HG03103 (cell line): Measurements from ENCODE around the gene A3GALT2.

Source experiments
- ATAC-seq: cut with Tn5 transposase; IDR thresholded peaks from one replicate; pipeline ENCODE4 v1.9.1; 2021; ENCODE audit warnings: low read depth; ENCODE audit not compliant: unreplicated experiment

The A3GALT2 gene

DNA sequence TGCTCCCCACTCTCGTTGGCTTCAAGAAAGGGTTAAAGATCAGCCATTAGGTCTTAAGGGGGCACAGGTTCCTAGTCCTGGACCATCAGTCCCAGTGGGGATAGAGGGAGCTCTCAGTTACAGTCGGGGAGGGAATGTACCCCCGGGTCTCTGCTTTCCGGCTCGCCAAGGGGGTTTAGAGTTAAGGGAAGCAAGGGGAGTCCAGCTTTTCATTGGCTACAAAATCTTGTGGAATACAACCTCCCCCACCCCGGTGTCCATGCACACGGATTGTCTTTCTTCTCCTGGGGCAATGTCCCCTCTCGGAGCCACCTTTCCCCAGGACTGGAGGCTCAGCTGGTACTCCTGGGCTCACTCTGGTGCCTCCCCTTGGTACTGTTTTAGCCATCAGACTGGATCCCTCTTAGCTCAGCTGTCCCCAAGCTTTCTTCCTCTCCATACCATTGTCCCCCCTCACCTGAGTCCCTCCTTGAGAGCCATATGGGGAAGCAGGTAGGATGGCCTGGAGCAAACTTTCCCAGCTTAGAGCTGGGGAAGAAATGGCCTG, at the start of gene A3GALT2:
TSS of gene A3GALT2 (minus strand) at position 480 of the 547 bp plus-strand sequence. CDS start at position 480, 0 bp downstream.
- ATAC-seq = no peak

DNA sequence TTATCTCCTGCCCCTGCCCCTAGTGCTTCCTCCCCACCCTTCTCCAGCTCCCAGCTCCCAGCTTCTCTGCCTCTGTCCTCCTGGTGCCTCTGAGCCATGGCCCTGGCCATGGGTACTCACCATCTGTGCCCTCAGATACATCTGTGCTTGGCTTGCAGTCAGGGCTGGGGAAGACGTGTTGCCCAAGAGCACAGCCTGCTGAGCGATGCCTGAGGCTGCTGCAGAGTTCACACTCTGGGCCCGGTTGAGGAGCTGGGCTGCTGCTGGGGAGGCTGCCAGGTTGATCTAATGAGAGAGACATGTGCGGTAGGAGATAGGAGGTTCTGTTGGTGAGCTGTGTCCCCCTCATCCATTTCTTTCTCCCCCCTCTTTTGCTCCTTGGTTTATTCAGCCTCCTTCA, 49.4 kb upstream of the A3GALT2 start:
- ATAC-seq = no peak

DNA sequence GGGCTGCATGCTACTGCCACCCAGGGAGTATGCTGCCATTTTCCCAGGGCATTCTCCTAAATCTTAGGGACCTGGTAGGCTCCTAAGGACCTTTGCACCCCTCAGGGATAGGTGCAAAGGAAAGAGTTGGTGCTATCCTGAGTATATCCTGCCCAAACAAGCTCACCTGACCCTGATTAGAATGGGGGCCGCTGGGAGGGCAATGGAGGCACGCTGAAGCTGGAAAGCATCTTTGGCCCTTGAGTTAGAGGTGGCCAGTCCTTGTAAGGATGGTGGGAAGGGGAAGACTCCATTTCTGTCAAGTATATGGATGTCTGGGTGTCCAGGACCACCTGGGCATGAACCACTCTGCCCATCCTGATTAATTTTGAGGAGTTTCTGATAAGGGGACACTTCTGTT, 48.9 kb upstream of the A3GALT2 start:
- ATAC-seq = no peak

DNA sequence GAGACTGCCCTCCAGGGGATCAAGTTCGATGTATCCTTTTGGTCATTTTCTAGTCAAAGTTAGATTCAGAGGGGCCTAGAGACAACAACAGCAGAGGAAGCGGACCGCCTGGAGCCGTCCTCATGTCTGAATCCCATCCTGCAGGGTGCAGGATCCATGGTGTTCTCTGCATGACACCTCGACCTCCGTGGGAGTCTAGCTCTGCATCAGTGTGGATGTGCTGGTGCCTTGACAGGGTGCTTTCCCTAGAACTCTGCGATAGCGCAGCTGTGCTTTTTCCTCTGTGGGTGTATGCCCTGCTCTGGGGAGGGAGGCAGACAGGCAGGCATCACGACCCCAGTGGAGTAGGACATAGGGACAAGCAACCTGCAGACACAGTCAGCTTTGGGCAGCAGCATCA, 48.2 kb upstream of the A3GALT2 start:
- no peak for ATAC-seq

DNA sequence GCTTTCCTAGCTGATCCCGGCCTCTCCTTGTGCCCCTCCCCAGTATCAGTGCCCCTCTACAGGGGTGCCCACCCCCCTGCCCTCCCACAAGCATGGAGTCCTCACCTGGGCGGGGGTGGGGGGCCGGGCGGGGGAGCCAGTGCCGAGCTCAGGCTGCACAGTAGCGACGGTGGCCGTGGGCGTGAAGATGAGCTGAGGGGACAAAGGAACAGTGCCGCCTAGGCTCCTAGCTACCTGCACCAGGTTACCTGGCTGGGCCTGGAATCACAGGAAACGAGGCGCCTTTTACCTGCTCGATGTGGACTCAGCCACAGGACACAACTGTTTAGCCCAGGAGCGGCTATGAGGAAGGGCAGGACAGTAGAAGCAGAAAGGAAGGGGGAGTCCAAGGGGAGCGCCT, 47.5 kb upstream of the A3GALT2 start:
- ATAC-seq = no peak

GRCh38 chr1:33367485-33368405, 46.8 kb upstream of the A3GALT2 start:
- no peak for ATAC-seq

GRCh38 chr1:33366762-33367484, 46.0 kb upstream of the A3GALT2 start:
- ATAC-seq = no peak

DNA sequence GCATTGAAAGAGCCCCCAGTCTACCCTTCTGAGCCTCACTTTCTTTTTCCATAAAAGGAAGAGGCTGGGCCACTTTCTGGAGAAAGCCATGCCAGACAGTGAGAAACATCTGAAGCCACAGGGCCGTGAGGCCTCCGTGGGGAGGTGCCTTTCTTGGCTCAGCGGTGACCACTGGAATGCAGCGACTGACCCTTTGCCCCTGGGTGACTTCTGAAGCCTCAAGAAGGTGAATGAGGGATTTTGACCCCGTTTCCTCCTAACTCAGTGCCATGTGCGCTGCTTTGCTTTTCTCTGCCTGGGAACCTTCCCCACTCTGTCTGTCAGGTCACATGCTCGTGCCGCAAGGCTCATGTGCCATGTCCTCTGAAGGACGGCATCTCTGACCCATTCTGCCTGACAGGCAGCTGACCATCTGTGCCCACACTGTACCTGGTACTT, 44.7 kb upstream of the A3GALT2 start:
- ATAC-seq = no peak

DNA sequence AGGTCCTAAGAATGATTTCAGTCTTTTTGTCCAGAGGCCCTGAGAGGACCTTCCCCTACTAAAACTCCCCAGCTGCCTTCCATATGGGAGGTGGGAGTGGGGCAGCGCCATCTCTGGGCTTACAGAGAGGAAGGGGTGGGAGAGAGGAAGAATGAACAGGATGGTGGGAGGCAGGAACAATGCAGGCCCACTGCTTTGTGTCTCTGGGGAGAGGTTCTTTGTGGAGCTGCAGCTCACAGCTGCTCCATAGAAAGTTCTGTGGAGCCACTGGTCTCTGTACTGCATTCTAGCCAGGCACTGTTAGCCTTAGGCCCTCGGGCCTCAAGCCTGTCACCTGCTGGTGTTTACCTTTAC, 43.6 kb upstream of the A3GALT2 start:
- no peak for ATAC-seq

DNA sequence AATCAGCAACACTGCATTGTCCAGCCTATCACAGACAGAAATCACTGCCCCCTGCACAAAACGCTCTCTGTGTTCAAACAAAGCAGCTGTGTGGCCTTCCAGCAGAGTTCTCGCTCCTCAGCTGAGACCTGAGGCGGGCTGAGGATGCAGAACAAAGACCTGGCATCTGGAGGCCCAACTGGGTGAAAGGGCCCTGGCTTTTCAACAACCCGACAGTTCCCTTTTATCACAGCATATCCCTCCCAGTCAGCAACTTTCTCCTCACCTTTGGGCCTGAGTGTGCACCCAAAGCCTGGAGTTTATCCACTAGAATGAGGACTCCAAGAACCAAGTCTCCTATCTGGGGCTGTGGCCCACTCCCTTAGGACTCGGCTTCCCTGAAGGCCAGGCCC, 42.6 kb upstream of the A3GALT2 start:
- no peak for ATAC-seq

DNA sequence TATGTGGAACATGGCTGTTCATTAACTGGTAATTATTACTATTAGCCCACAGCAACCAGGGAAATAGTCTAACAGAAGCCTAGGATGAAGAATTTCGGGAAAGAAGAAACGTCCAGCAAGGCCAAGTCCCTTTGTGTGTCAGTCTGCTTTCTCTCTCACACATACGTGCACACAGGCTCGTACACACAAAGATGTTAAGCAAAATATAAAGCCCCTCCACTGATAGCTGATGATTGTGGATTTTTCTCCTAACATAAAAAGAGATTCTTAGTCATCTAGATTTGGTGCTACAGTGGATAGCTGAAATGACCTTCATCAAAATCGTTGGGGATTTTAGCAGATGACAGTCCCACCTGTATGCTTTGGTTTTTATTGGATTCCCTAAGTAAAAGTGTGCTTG, 42.1 kb upstream of the A3GALT2 start:
- ATAC-seq = no peak

DNA sequence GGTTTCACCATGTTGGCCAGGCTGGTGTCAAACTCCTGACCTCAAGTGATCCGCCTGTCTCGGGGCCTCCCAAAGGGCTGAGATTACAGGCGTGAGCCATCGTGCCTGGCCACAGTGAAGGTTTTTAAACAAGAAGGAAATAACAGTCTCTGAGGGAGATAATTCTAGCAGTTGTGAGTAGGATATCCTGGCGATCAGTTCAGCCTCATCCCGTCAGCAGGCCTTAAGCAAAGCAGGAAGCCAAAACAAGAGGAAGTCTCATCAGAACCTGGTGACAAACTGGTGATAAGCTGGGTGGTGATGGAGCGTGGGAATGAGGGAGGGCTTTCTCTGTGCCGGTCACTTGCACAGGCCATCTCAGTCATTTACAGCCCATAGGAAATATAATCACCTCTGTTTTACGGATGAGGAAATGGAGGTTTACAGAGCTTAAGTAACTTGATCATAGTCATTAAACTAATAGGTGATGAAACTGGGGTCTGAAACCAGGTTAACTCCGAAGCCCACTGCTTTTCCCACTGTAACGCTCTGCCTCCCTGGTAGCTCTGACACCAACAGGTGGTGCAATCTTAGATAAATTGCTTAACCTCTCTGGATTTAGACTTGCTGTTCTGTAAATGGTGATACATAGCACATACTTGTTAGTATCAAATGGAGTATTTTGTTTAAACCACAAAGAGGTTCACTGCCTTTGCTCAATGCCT, 40.8 kb upstream of the A3GALT2 start:
- no peak for ATAC-seq

DNA sequence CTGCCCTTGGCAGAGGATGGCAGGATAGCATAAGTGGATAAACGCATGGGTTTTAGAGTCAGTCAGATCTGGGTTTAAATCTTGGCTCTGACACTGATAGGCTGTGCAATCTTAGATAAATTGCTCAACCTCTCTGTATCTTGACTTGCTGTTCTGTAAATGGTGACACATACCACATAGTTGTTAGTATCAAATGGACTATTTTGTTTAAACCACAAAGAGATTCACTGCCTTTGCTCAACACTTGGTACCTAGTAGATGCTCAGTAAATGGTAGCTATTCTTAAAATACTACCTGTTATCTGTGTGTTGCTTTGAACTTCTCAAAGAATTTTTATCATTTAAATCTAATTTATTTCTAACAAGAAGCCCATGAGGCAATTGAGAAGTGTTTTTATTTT, 39.5 kb upstream of the A3GALT2 start:
- ATAC-seq = no peak

GRCh38 chr1:33359931-33360330, 39.0 kb upstream of the A3GALT2 start:
- no peak for ATAC-seq

DNA sequence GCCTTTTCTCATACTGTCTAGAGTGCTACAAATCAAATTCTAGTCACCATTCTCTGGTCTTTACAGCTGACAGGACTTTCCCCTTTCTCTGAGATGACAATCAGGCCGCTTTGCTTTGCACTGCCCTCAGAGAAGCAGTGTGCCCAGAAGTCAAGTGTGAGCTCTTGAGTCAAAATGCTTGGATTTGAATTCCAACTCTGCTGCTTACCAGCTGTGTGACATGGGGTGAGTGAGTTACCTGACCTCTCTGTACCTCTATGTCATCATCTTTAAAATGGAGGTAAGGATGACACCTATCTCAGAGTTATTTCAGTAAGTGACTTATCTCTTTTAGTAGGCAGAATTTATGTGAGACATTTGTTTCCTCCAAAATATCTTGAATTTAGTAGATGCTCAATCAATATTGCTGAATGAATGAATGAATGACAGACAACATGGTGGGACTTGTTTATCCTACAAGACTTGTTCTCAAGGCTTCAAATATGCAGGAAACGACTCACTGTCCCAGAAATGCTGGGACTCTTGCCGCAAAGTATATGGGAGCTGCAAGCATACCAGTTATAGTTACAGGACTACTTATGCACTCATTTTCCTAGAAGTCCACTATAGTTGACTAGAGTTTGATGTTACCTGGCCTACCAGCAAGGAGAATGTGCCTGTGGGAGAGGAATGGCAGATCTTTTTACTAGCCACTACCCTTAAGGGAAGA, 38.1 kb upstream of the A3GALT2 start:
- ATAC-seq = no peak

DNA sequence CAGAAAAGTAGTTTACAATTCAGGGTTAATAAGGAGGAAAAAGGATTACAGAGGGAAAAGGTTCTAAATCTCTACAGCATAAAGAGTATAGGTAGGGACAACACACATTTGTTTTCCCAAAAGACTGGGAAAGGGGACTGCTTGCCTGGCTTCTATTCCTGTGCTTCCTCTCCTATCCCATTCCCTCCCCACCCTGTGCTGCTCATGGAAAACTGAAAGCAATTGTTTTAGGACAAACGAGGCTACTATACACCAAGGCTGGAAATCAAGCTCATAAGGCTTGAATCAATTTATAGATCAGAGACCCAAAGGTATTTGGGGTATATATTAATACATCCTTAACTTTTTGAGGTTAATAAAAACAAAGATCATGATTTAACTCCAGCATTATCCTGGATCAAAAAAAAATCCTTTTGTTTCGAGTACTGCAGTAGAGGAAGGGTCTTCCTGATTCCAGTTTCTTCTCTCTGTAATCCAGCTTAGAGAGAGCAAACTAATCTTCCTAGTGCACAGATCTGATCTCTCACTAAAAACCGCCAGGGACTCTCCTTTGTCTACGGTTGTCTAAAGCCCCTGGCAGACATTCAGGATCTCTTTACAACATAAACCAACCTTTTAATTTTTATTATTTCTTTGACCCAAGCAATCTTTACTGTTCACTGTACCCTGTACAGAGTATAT, 37.4 kb upstream of the A3GALT2 start:
- no peak for ATAC-seq

GRCh38 chr1:33357099-33357498, 36.2 kb upstream of the A3GALT2 start:
- ATAC-seq = no peak

GRCh38 chr1:33354707-33355316, 33.9 kb upstream of the A3GALT2 start:
- no peak for ATAC-seq

DNA sequence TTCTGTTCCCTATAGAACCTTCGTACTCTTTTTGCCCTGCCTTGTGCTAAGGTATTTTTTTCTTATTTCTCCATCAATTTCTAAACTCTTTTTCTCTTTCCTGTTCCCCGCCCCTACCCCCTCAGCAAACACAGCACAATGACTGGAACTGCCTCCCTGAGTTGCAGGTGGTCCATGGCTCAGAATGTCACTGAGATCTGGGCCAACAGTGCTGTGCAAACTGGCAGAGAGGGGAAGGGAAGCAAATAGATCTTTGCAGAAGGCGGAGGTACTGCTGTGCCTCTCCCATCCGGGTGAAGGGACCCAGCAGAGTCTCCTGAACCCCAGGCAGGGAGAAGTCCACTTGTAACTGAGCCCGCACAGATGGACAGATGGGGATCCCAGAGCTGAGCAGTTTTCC, 32.6 kb upstream of the A3GALT2 start:
- ATAC-seq = no peak
